Endothelial cell of umbilical vein (primary cell): Measurements from ENCODE around the gene OSBP2. TPM values are rescaled to one million over a fixed set of nuclear protein-coding genes. Genes with fewer than 3 reads are reported as not detected.

ENCODE experiments used
- BruUV-seq: library from RNA; stranded (reverse); fragments of 400-500 nt; replicated peaks from 2 replicates; lab custom pipeline; 2021; lab: Mats Ljungman, UMichigan
- CTCF ChIA-PET: fragments of 300-600, 350-600 bp; sonication (Branson Sonifier 250); formaldehyde crosslinking; loops from one replicate; lab custom pipeline; 2021; ENCODE audit warnings: antibody characterized with exemption, inconsistent platforms; lab: Charles Lee
- POLR2A ChIA-PET: fragments of 300-600, 350-600 bp; sonication (Branson Sonifier 250); formaldehyde crosslinking; loops from one replicate; lab custom pipeline; 2021; ENCODE audit warnings: antibody characterized with exemption, inconsistent platforms; lab: Charles Lee
- DNase-seq: peaks from one replicate; pipeline ENCODE4 v3.0.0-alpha.2; 2011; ENCODE audit warnings: low read depth, low spot score
- FAIRE-seq: peaks from 2 replicates; lab custom pipeline; 2011; peaks lifted over from hg19 to GRCh38; lab: Jason Lieb, UNC
- H2AFZ ChIP-seq: 2 replicates; pipeline ENCODE4 v1.6.0; 2012; ENCODE audit warnings: low read depth, low read length, control low read depth, inconsistent platforms
- H3K27ac ChIP-seq: 2 replicates; pipeline ENCODE4 v1.5.1; 2011; ENCODE audit warnings: low read depth, mild to moderate bottlenecking, control low read depth, low read length, moderate library complexity; ENCODE audit not compliant: insufficient read depth
- H3K27me3 ChIP-seq, 2 experiments: 2 replicates each; pipeline versions ENCODE4 v1.6.0 to v1.6.1; 2011; ENCODE audit warnings: low read length in 2 of 2, mixed read lengths in 1 of 2; ENCODE audit not compliant: control insufficient read depth in 2 of 2, insufficient read depth in 2 of 2
- H3K36me3 ChIP-seq, 2 experiments: 2 replicates in 1 of 2; 3 replicates in 1 of 2; pipeline ENCODE4 v1.5.1; 2011; ENCODE audit warnings: low read length in 2 of 2, mild to moderate bottlenecking in 1 of 2, moderate library complexity in 1 of 2; ENCODE audit not compliant: control insufficient read depth in 2 of 2, insufficient read depth in 2 of 2; ENCODE audit errors: extremely low read depth in 1 of 2
- H3K4me1 ChIP-seq: 3 replicates; pipeline ENCODE4 v1.5.1; 2011; ENCODE audit warnings: mild to moderate bottlenecking, low read length; ENCODE audit not compliant: control insufficient read depth, insufficient read depth; ENCODE audit errors: extremely low read depth
- H3K4me2 ChIP-seq: 2 replicates; pipeline ENCODE4 v1.6.1; 2011; ENCODE audit warnings: low read length, control low read depth, mixed read lengths; ENCODE audit not compliant: insufficient read depth
- H3K4me3 ChIP-seq, 3 experiments: fragments of 200-600 bp in 1 of 3; sonication (generic), shearing (Covaris generic) in 1 of 3; replicated peaks in 1 of 3; 2 replicates each; pipeline ENCODE4 v1.5.1; 2011 to 2016; ENCODE audit warnings: control low read depth in 3 of 3, low read length in 3 of 3, mild to moderate bottlenecking in 2 of 3, inconsistent platforms in 1 of 3, low read depth in 1 of 3, moderate library complexity in 1 of 3; ENCODE audit not compliant: insufficient read depth in 1 of 3
- H3K79me2 ChIP-seq: 2 replicates; pipeline ENCODE4 v1.6.0; 2012; ENCODE audit warnings: low read length, inconsistent platforms; ENCODE audit not compliant: control insufficient read depth, insufficient read depth
- H3K9ac ChIP-seq: replicated peaks from 2 replicates; pipeline ENCODE3; 2011; ENCODE audit warnings: low read length, control low read depth; ENCODE audit not compliant: insufficient read depth; ENCODE audit errors: extremely low read depth
- H3K9me1 ChIP-seq: replicated peaks from 3 replicates; pipeline ENCODE4 v1.6.0; 2011; ENCODE audit warnings: mild to moderate bottlenecking, low read length; ENCODE audit not compliant: control insufficient read depth, insufficient read depth; ENCODE audit errors: extremely low read depth
- H3K9me3 ChIP-seq: replicated peaks from 2 replicates; pipeline ENCODE4 v1.5.1; 2012; ENCODE audit warnings: low read length, inconsistent platforms; ENCODE audit not compliant: control insufficient read depth, insufficient read depth
- H4K20me1 ChIP-seq: replicated peaks from 2 replicates; pipeline ENCODE3; 2011; ENCODE audit warnings: mild to moderate bottlenecking, low read length; ENCODE audit not compliant: control insufficient read depth, insufficient read depth; ENCODE audit errors: extremely low read depth
- EZH2 ChIP-seq: IDR thresholded peaks from 2 replicates; pipeline ENCODE4 v1.6.1; 2012; ENCODE audit warnings: borderline replicate concordance, low read depth, mild to moderate bottlenecking, moderate library complexity, low read length, inconsistent platforms; ENCODE audit not compliant: severe bottlenecking
- GATA2 ChIP-seq: IDR thresholded peaks from 2 replicates; pipeline ENCODE4 v1.7.0; 2011; ENCODE audit warnings: low read depth, mild to moderate bottlenecking, moderate library complexity, mixed read lengths, low read length; ENCODE audit not compliant: insufficient read length, insufficient read depth
- JUN ChIP-seq: IDR thresholded peaks from 2 replicates; pipeline ENCODE4 v1.6.1; 2011; ENCODE audit warnings: borderline replicate concordance, low read depth; ENCODE audit not compliant: insufficient read length, insufficient read depth
- MYC ChIP-seq: IDR thresholded peaks from one replicate; pipeline ENCODE4 v1.6.1; 2011; ENCODE audit warnings: mild to moderate bottlenecking, low read depth, low read length
- POLR2A ChIP-seq: IDR thresholded peaks from 2 replicates; pipeline ENCODE4 v1.6.1; 2012; ENCODE audit warnings: low read depth, mild to moderate bottlenecking, control low read depth, low read length
- POLR2AphosphoS5 ChIP-seq: IDR thresholded peaks from 2 replicates; pipeline ENCODE4 v1.6.1; 2012; ENCODE audit warnings: low read depth, mild to moderate bottlenecking, control low read depth, low read length, moderate library complexity; ENCODE audit not compliant: insufficient read depth
- dilution Hi-C: fragments of 300-500 bp; cut with MboI; formaldehyde crosslinking; loops from one replicate; pipeline ENCODE4 v1.15.0; 2019; ENCODE audit warnings: low sequenced_read_pairs; ENCODE audit not compliant: extremely low pct_ligation_motif_present
- intact Hi-C: fragments of 100-400 bp; cut with micrococcal nuclease; formaldehyde crosslinking; loops from one replicate; pipeline ENCODE4 v1.10.0; 2022
- polyA plus RNA-seq, 4 experiments: library from polyadenylated mRNA; depleted of rRNA in 3 of 4; stranded (reverse) in 3 of 4; unstranded in 1 of 4; fragments of >200 nt; gene quantifications; 2 replicates each; pipeline versions ENCODE4 v1.2.1 to v1.2.3, GENCODE V29; 2011 to 2012; ENCODE audit warnings: missing spikeins in 1 of 4
- total RNA-seq: library from RNA; stranded (reverse); gene quantifications from 2 replicates; pipeline ENCODE4 v1.2.3, GENCODE V29; 2021
- TF ChIP-seq, protein P1 (sequence below): IDR thresholded peaks from 2 replicates; pipeline ENCODE4 v1.6.1; 2011; ENCODE audit not compliant: insufficient read depth, insufficient read length
- TF ChIP-seq, protein P2 (sequence below), 2 donors: IDR thresholded peaks; 1 replicate in 1 of 2; 2 replicates in 1 of 2; pipeline ENCODE4 v1.5.1; 2011; ENCODE audit warnings: low read length in 2 of 2, mild to moderate bottlenecking in 2 of 2, moderate library complexity in 2 of 2, control low read depth in 1 of 2, inconsistent platforms in 1 of 2, low read depth in 1 of 2; ENCODE audit not compliant: insufficient read depth in 1 of 2; ENCODE audit errors: extremely low read depth in 1 of 2

The OSBP2 gene
- total and polyA plus RNA-seq, 2 donors (not counting 3 experiments of a cell fraction or from before 2014, with no cell fraction given), result 4.1 to 7.5 TPM

DNA sequence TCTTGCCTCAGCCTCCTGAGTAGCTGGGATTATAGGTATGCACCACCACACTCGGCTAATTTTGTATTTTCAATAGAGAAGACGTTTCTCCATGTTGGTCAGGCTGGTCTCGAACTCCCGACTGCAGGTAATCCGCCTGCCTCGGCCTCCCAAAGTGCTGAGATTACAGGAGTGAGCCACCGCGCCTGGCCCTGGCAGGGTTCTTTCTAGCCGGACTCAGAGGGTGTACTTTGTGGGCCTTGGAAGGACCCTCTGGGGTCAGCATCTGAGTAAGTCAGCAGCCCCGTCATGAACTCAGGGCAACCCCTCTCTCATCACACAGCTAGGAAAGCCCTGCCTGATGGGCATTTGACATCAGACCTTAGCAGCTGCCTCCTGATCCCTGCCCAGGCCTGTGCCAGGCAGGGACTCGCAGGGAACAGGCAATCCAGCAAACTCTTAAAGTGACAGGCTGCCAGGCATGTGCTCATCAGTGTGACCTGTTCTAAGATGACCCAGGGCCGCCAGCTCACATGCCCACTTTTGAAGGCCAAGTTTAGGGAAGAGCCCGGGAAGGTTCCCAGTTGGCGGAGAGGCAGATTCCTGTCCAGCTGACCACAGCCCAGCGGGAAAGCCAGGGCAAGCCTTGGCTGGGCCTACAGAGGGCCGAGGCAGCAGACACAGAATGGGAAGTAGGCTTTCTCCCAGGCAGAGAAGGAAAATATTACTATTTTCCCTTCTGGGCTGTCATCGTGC lies 181.0 kb downstream of the OSBP2 start:
- H3K4me3 ChIP-seq, result no peak overlapping the region
- H3K4me1 ChIP-seq, result no peaks in the 10 kb centered on the region
- H3K27me3 ChIP-seq, result no peaks in the 10 kb centered on the region
- no peak overlapping the region for H3K27ac ChIP-seq
- FAIRE-seq, result no peak
- TF ChIP-seq POLR2A, result no peak
- TF ChIP-seq, protein P1, sequence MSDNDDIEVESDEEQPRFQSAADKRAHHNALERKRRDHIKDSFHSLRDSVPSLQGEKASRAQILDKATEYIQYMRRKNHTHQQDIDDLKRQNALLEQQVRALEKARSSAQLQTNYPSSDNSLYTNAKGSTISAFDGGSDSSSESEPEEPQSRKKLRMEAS, result no peak
- TF ChIP-seq POLR2AphosphoS5, result no peak
- TF ChIP-seq MYC, result no peak
- TF ChIP-seq, protein P2, sequence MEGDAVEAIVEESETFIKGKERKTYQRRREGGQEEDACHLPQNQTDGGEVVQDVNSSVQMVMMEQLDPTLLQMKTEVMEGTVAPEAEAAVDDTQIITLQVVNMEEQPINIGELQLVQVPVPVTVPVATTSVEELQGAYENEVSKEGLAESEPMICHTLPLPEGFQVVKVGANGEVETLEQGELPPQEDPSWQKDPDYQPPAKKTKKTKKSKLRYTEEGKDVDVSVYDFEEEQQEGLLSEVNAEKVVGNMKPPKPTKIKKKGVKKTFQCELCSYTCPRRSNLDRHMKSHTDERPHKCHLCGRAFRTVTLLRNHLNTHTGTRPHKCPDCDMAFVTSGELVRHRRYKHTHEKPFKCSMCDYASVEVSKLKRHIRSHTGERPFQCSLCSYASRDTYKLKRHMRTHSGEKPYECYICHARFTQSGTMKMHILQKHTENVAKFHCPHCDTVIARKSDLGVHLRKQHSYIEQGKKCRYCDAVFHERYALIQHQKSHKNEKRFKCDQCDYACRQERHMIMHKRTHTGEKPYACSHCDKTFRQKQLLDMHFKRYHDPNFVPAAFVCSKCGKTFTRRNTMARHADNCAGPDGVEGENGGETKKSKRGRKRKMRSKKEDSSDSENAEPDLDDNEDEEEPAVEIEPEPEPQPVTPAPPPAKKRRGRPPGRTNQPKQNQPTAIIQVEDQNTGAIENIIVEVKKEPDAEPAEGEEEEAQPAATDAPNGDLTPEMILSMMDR (IDR thresholded peaks at IDR 0.05; ENCODE audit: extremely low read depth in 1 of 2, insufficient read depth in 1 of 2, low read depth in 1 of 2, low read length in 2 of 2), result no peak
- no peak for TF ChIP-seq JUN
- no peak for TF ChIP-seq GATA2
- no peak for TF ChIP-seq EZH2
- no peaks in the 10 kb centered on the region for H4K20me1 ChIP-seq
- no peak overlapping the region for H3K9ac ChIP-seq
- no peaks in the 10 kb centered on the region for H3K9me3 ChIP-seq
- DNase-seq, result no peak
- intact Hi-C loops, result no loop called here
- no peaks in the 10 kb centered on the region for H3K9me1 ChIP-seq
- no peak overlapping the region for H3K4me2 ChIP-seq
- CTCF ChIA-PET, result no interaction called here
- H3K79me2 ChIP-seq, result no peaks in the 10 kb centered on the region
- no peaks in the 10 kb centered on the region for H3K36me3 ChIP-seq
- POLR2A ChIA-PET, result no interaction called here
- dilution Hi-C loops, result no loop called here
- BruUV-seq, result no TSS peak
- no peak overlapping the region for H2AFZ ChIP-seq
